GM06990 (cell line): ENCODE results near the gene LGALS9C.
"Not testable (repeated sequence)": the region's sequence is repeated elsewhere in the genome, so short reads cannot be mapped to it uniquely, and the experiment has no call there.

ENCODE experiments used
- DNase-seq: peaks from one replicate; pipeline ENCODE4 v3.0.0-alpha.2; 2011; ENCODE audit not compliant: insufficient read length; ENCODE audit errors: extremely low read depth
- H3K27me3 ChIP-seq: replicated peaks from 2 replicates; pipeline ENCODE4 v1.6.0; 2011; ENCODE audit warnings: low read length; ENCODE audit not compliant: control insufficient read depth, insufficient read depth
- H3K36me3 ChIP-seq: 2 replicates; pipeline ENCODE4 v1.5.1; 2011; ENCODE audit warnings: low read length; ENCODE audit not compliant: control insufficient read depth, insufficient read depth
- H3K4me3 ChIP-seq: replicated peaks from 2 replicates; pipeline ENCODE4 v1.5.1; 2011; ENCODE audit warnings: low read depth, mild to moderate bottlenecking, control low read depth, low read length

Gene LGALS9C

GRCh38 chr17:18466250-18466983 lies 10.2 kb upstream of the LGALS9C start:
- not testable (repeated sequence) for H3K36me3 ChIP-seq, H3K27me3 ChIP-seq, H3K4me3 ChIP-seq, DNase-seq

DNA sequence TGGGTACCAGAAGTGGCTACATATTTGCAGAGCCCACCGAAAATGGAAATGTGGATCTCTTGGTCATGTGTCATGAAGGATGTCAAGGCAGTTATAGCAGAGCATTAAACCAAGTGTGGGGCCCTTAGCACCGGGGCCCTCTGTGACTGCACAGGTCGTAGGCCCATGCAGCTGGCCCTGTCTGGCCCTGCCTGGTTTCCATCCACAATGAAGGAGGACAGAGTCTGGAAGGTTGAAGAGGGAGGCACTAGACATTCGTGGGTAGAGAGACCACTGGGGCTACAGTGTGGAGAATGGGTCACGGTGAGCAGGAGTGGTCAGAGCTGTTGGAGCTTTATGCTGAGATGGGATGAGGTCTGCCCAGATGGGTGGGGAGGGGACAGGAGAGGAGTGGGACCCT lies 9.6 kb upstream of the LGALS9C start:
- H3K27me3 ChIP-seq, H3K4me3 ChIP-seq, DNase-seq, H3K36me3 ChIP-seq: not testable (repeated sequence)

DNA sequence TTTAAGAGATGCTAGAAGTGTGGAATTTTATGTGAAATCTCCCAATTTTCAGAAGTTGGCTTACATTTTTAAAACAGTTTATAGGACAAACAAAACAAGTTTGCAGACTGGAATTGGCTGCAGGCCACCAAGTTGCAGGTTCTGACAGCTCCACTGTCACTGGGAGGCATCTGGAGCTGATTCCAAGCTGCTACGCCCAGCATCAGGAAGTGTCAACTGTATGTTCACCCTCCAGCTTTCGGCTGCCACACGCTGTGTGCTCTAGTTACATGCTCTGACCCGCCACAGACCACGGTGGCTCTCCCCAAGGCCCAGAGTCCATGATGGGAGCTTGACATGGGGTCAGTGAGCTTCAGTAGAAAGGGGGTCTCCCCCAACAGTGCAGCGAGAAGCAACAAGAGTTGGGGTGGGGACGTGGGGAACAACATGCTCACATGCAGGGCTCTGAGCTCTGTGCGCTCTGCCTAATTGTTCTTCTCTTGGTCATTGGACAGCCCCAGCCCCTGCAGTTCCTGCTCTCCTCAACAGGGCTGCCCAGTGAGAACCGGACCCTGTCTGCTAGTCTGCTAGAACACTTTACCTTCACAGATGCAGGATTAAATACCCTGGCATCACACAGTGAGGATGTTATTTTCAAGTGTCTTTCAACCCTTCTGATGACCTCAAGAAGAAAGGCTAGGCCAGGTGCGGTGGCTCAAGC lies 8.0 kb upstream of the LGALS9C start:
- not testable (repeated sequence) for DNase-seq, H3K36me3 ChIP-seq, H3K27me3 ChIP-seq, H3K4me3 ChIP-seq

DNA sequence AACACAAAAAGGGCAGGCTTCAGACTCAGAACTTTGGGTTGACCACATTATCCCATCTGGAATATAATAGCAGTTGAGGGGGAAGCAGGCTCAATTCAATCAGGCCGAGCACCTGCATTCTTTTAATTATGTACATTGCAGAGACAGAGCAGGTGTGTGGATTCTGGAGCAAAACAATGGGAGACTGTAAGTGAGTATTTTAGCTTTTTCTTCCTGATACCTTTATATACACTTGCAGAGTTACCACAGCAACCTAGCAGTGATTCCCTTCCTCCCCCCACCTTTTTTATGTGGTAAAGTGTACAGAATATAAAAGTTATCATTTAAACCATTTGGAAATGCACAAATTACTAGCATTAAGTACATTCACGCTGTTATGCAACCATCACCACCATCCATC lies 6.8 kb upstream of the LGALS9C start:
- not testable (repeated sequence) for H3K27me3 ChIP-seq, H3K36me3 ChIP-seq, DNase-seq, H3K4me3 ChIP-seq

GRCh38 chr17:18470345-18470930 lies 6.2 kb upstream of the LGALS9C start:
- H3K4me3 ChIP-seq, H3K27me3 ChIP-seq, DNase-seq, H3K36me3 ChIP-seq: not testable (repeated sequence)

DNA sequence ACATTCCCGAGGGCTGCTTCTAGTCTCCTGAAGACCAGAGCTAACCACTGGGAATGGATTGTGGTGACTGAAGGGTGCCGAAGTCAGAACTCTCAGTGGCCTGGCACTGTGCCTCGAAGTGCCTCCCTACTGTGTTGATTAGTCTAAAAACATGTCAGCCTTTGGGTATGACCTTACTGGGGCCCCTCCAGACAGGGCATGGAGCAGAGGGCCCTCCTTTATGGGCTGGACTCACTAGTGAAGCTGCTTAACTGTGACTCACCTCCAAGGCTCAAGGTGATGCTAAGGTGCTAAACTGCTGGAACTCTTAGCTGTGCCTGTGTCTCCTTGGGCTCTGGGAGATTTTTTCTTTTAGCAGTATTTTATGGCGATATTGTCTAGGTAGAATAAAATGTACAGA lies 2.6 kb upstream of the LGALS9C start:
- H3K36me3 ChIP-seq, H3K4me3 ChIP-seq, H3K27me3 ChIP-seq, DNase-seq: not testable (repeated sequence)

DNA sequence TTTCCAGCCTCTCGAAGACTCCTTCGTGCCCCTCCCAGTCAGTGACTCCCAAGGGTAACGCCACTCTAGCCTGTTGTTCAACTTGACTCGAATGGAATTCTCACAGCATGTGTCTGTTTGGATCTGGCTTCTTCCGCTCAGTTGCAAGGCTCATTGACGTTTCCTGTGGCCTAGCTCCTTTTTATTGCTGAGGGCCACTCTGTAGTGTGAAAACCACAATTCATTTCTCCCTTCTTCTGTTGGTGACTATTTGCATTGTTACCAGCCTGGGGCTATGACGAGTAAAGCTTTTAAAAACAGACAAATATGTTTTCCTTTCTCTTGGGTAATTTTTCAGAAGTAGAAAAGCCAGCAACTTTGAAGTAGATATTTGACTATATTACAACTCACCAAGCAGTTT lies 1.8 kb upstream of the LGALS9C start:
- not testable (repeated sequence) for H3K27me3 ChIP-seq, H3K4me3 ChIP-seq, DNase-seq, H3K36me3 ChIP-seq

- DNase-seq, H3K27me3 ChIP-seq, H3K36me3 ChIP-seq, H3K4me3 ChIP-seq: not testable (repeated sequence)
Observed at GRCh38 chr17:18477367-18477766, 778 bp downstream of the LGALS9C start.

- H3K27me3 ChIP-seq, DNase-seq, H3K4me3 ChIP-seq, H3K36me3 ChIP-seq: not testable (repeated sequence)
Observed at GRCh38 chr17:18478362-18478761, 1.8 kb downstream of the LGALS9C start.

DNA sequence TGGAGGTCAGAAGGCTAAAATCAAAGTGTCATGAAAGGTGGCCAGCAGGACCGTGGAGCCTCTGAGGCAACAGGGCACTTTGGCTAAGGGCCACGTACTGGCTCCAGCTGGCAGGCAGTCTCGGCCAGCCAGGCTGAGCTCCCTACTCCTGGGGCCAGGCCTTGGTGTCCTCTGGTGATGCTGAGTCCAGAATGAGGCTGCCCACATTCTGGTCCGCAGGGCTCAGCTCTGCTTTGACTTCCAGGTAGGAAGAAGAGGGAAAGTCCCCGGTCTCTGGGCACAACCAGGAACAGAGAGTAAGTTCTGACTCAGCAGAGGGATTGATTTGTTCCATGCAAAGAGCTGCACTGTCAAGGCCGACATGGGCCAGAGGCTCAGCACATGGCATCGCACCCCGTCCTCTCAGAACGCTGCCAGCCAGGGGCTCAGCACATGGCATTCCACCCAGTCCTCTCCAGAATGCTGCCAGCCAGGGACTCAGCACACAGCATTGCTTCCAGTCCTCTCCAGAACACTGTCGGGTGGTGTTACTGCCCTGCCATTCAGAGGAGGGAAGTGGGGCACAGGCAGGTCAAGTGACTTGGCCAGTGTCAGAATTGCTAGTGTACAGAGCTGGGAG lies 2.5 kb downstream of the LGALS9C start:
- DNase-seq, H3K27me3 ChIP-seq, H3K36me3 ChIP-seq, H3K4me3 ChIP-seq: not testable (repeated sequence)

GRCh38 chr17:18481775-18482174 lies 5.2 kb downstream of the LGALS9C start:
- not testable (repeated sequence) for H3K36me3 ChIP-seq, DNase-seq, H3K4me3 ChIP-seq, H3K27me3 ChIP-seq

GRCh38 chr17:18485936-18486464 lies 9.4 kb downstream of the LGALS9C start:
- not testable (repeated sequence) for H3K4me3 ChIP-seq, H3K36me3 ChIP-seq, H3K27me3 ChIP-seq, DNase-seq

DNA sequence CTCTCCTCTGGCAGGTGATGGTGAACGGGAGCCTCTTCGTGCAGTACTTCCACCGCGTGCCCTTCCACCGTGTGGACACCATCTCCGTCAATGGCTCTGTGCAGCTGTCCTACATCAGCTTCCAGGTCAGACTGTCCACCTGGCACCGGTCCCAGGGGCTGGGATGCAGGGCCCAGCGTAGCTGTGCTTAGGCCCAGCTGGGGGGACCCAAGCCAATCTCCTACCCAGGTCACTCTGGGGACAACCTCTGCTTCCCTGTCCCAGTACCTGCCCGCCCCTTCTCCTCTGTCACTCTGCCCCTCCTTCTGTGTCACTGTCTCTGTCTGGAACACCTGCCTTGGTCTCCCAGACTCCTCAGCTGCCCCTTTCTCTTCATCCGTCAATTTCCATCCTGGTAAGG lies 11.0 kb downstream of the LGALS9C start:
- not testable (repeated sequence) for H3K4me3 ChIP-seq, DNase-seq, H3K36me3 ChIP-seq, H3K27me3 ChIP-seq

DNA sequence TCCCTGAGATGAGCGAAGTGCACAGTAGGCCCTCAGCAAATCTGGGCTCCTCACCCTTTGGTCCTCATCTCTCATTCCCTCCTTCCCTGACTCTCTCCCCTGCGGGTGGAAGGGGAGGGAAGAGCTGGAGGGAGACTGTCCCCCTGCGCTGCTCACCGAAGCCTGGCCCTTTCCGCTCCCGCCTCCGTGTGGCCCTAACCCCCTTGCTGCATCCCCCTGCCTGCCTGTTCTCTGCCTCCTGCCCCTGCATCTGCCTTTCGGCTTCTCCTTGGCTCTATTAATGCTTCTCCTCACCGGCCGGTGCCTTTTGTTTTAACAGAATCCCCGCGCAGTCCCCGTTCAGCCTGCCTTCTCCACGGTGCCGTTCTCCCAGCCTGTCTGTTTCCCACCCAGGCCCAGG lies 12.0 kb downstream of the LGALS9C start:
- not testable (repeated sequence) for H3K4me3 ChIP-seq, H3K27me3 ChIP-seq, DNase-seq, H3K36me3 ChIP-seq
